Mammary epithelial cell (primary cell): Measurements from ENCODE around the gene SEC22A.

Source experiments
- CTCF ChIP-seq, 2 donors: IDR thresholded peaks in 1 of 2; conservative IDR thresholded peaks in 1 of 2; 2 replicates each; pipeline ENCODE4 v1.5.1; 2011 to 2012; ENCODE audit warnings: inconsistent platforms in 2 of 2, low read length in 2 of 2, mild to moderate bottlenecking in 2 of 2, control low read depth in 1 of 2, low read depth in 1 of 2; ENCODE audit not compliant: insufficient read depth in 1 of 2; ENCODE audit errors: extremely low read depth in 1 of 2
- EZH2 ChIP-seq: IDR thresholded peaks from 2 replicates; pipeline ENCODE4 v1.6.1; 2012; ENCODE audit warnings: low read length, inconsistent platforms, borderline replicate concordance

GRCh38 chr3:123294296-123294938 is 92.7 kb downstream of the SEC22A start:
- no peak for TF ChIP-seq CTCF (conservative IDR thresholded peaks at IDR 0.05 in 1 of 2, IDR thresholded peaks at IDR 0.05 in 1 of 2; ENCODE audit: extremely low read depth in 1 of 2, insufficient read depth in 1 of 2, low read depth in 1 of 2, low read length in 2 of 2)
- no peak for TF ChIP-seq EZH2
